H9 (cell line): ENCODE data around the gene OGDH. TPM values are rescaled to one million over a fixed set of nuclear protein-coding genes. Genes with fewer than 3 reads are reported as not detected.

ENCODE experiments used
- DNase-seq: peaks from one replicate; pipeline ENCODE4 v3.0.0-alpha.2; 2017
- H2AFZ ChIP-seq: one replicate; pipeline ENCODE4 v1.6.1; 2013; ENCODE audit warnings: mild to moderate bottlenecking, low read length, control low read depth, moderate library complexity
- H2AK5ac ChIP-seq: 2 replicates; pipeline ENCODE4 v1.6.1; 2013; ENCODE audit warnings: low read length, control low read depth, mixed read lengths; ENCODE audit not compliant: insufficient read length
- H2BK120ac ChIP-seq: one replicate; pipeline ENCODE4 v1.6.1; 2013; ENCODE audit warnings: low read depth, mild to moderate bottlenecking, low read length, control low read depth, inconsistent platforms; ENCODE audit not compliant: poor library complexity, severe bottlenecking
- H2BK12ac ChIP-seq: 2 replicates; pipeline ENCODE4 v1.6.1; 2013; ENCODE audit warnings: low read length, control low read depth, mixed read lengths, low read depth; ENCODE audit not compliant: insufficient read length
- H2BK15ac ChIP-seq: 2 replicates; pipeline ENCODE4 v1.6.1; 2013; ENCODE audit warnings: low read depth, low read length, control low read depth
- H2BK20ac ChIP-seq: one replicate; pipeline ENCODE4 v1.6.1; 2013; ENCODE audit warnings: low read depth, mild to moderate bottlenecking, low read length, control low read depth, inconsistent platforms; ENCODE audit not compliant: poor library complexity, severe bottlenecking
- H2BK5ac ChIP-seq: 2 replicates; pipeline ENCODE4 v1.6.1; 2013; ENCODE audit warnings: low read length, control low read depth, mixed read lengths; ENCODE audit not compliant: insufficient read length
- H3K14ac ChIP-seq: 2 replicates; pipeline ENCODE4 v1.6.1; 2013; ENCODE audit warnings: low read length, control low read depth; ENCODE audit not compliant: insufficient read depth
- H3K18ac ChIP-seq: 2 replicates; pipeline ENCODE4 v1.6.1; 2013; ENCODE audit warnings: low read depth, mild to moderate bottlenecking, mixed read lengths, low read length, control low read depth; ENCODE audit not compliant: insufficient read length
- H3K23ac ChIP-seq: 2 replicates; pipeline ENCODE4 v1.6.1; 2013; ENCODE audit warnings: low read length, control low read depth, mixed read lengths, low read depth; ENCODE audit not compliant: insufficient read length
- H3K23me2 ChIP-seq: 2 replicates; pipeline ENCODE4 v1.6.1; 2013; ENCODE audit warnings: low read depth, mild to moderate bottlenecking, mixed read lengths, low read length, control low read depth; ENCODE audit not compliant: insufficient read length, poor library complexity, severe bottlenecking
- H3K27ac ChIP-seq: 2 replicates; pipeline ENCODE4 v1.5.1; 2013; ENCODE audit warnings: low read length, control low read depth, mixed read lengths, low read depth; ENCODE audit not compliant: insufficient read length
- H3K27me3 ChIP-seq: 2 replicates; pipeline ENCODE4 v1.6.1; 2013; ENCODE audit warnings: low read length, control low read depth, inconsistent platforms; ENCODE audit not compliant: insufficient read depth
- H3K4ac ChIP-seq: 2 replicates; pipeline ENCODE4 v1.6.1; 2013; ENCODE audit warnings: low read depth, mild to moderate bottlenecking, control low read depth, inconsistent platforms, low read length, moderate library complexity
- H3K4me1 ChIP-seq: 2 replicates; pipeline ENCODE4 v1.6.1; 2013; ENCODE audit warnings: low read length, control low read depth, inconsistent platforms; ENCODE audit not compliant: insufficient read depth
- H3K4me2 ChIP-seq: 2 replicates; pipeline ENCODE4 v1.6.1; 2013; ENCODE audit warnings: low read length, control low read depth, mixed read lengths; ENCODE audit not compliant: insufficient read length, insufficient read depth
- H3K56ac ChIP-seq: 2 replicates; pipeline ENCODE4 v1.6.1; 2013; ENCODE audit warnings: low read depth, mild to moderate bottlenecking, mixed read lengths, low read length, control low read depth; ENCODE audit not compliant: insufficient read length
- H3K79me1 ChIP-seq: 2 replicates; pipeline ENCODE4 v1.6.1; 2013; ENCODE audit warnings: low read depth, mild to moderate bottlenecking, moderate library complexity, low read length, control low read depth, inconsistent platforms; ENCODE audit not compliant: insufficient read depth, poor library complexity, severe bottlenecking
- H3K79me2 ChIP-seq: 2 replicates; pipeline ENCODE4 v1.6.1; 2013; ENCODE audit warnings: low read length, control low read depth, inconsistent platforms; ENCODE audit not compliant: insufficient read depth
- H3K9ac ChIP-seq: 2 replicates; pipeline ENCODE4 v1.6.1; 2013; ENCODE audit warnings: low read length, control low read depth, mixed read lengths; ENCODE audit not compliant: insufficient read length; ENCODE audit errors: extremely low read depth
- H3K9me3 ChIP-seq: one replicate; pipeline ENCODE4 v1.6.1; 2013; ENCODE audit warnings: low read depth, low read length, inconsistent platforms; ENCODE audit not compliant: control insufficient read depth
- H3T11ph ChIP-seq: one replicate; pipeline ENCODE4 v1.6.1; 2013; ENCODE audit warnings: mild to moderate bottlenecking, low read length, control low read depth, inconsistent platforms
- H4K20me1 ChIP-seq: one replicate; pipeline ENCODE4 v1.6.1; 2013; ENCODE audit not compliant: control insufficient read depth, insufficient read length, insufficient read depth
- H4K5ac ChIP-seq: 2 replicates; pipeline ENCODE4 v1.6.1; 2013; ENCODE audit warnings: low read depth, mild to moderate bottlenecking, mixed read lengths, low read length, control low read depth; ENCODE audit not compliant: insufficient read length
- H4K8ac ChIP-seq: replicated peaks from 2 replicates; pipeline ENCODE4 v1.6.1; 2013; ENCODE audit warnings: low read length, control low read depth, mixed read lengths, low read depth; ENCODE audit not compliant: insufficient read length
- H4K91ac ChIP-seq: 2 replicates; pipeline ENCODE4 v1.6.1; 2013; ENCODE audit warnings: low read depth, mild to moderate bottlenecking, moderate library complexity, mixed read lengths, low read length, control low read depth; ENCODE audit not compliant: insufficient read length
- H3K27ac Mint-ChIP-seq, 3 experiments: 2 replicates in 2 of 3; 3 replicates in 1 of 3; pipeline ENCODE4 v1.8.0; 2020 to 2021; ENCODE audit warnings: mixed read lengths in 3 of 3, mild to moderate bottlenecking in 1 of 3, moderate library complexity in 1 of 3
- H3K27me3 Mint-ChIP-seq: 2 replicates; pipeline ENCODE4 v1.8.0; 2021; ENCODE audit warnings: low read depth, mild to moderate bottlenecking, moderate library complexity, mixed read lengths
- H3K36me3 Mint-ChIP-seq, 3 experiments: 2 replicates in 2 of 3; 3 replicates in 1 of 3; pipeline ENCODE4 v1.8.0; 2020 to 2021; ENCODE audit warnings: low read depth in 3 of 3, mixed read lengths in 3 of 3; ENCODE audit not compliant: insufficient read depth in 1 of 3
- H3K4me1 Mint-ChIP-seq, 2 experiments: 2 replicates each; pipeline ENCODE4 v1.8.0; 2020; ENCODE audit warnings: mixed read lengths in 2 of 2
- H3K4me3 Mint-ChIP-seq, 2 experiments: 2 replicates in 1 of 2; 3 replicates in 1 of 2; pipeline ENCODE4 v1.8.0; 2020 to 2021; ENCODE audit warnings: mild to moderate bottlenecking in 2 of 2, mixed read lengths in 2 of 2, moderate library complexity in 1 of 2
- H3K9me3 Mint-ChIP-seq, 2 experiments: 2 replicates in 1 of 2; 3 replicates in 1 of 2; pipeline ENCODE4 v1.8.0; 2020; ENCODE audit warnings: mild to moderate bottlenecking in 2 of 2, mixed read lengths in 2 of 2, moderate library complexity in 1 of 2
- CTCF ChIP-seq: fragments of 200-600 bp; sonication (generic); conservative IDR thresholded peaks from 3 replicates; pipeline ENCODE4 v1.8.0; 2021; ENCODE audit warnings: antibody characterized with exemption, mild to moderate bottlenecking
- WGBS: extraction: QIAGEN DNeasy Blood & Tissue Kit; methylation state at CpG from one replicate; pipeline ENCODE4 v1.1.7; 2013; ENCODE audit warnings: missing lambda C conversion rate, low lambda C conversion rate, mixed read lengths; ENCODE audit not compliant: insufficient read length; ENCODE audit errors: extremely low coverage; 5-methylcytosine and 5-hydroxymethylcytosine counted together
- total RNA-seq: library from RNA; stranded (reverse); gene quantifications from 2 replicates; pipeline ENCODE4 v1.2.1, GENCODE V29; 2021

OGDH gene
- total RNA-seq, 1 experiment from 2014 or later = 77.3 TPM

- H3K27me3 ChIP-seq = no peaks in the 10 kb centered on the region
- no peak overlapping the region for H3K27ac Mint-ChIP-seq
- H3K27ac ChIP-seq = no peak overlapping the region
- no peak overlapping the region for H4K5ac ChIP-seq
- H3K18ac ChIP-seq = no peak overlapping the region
- H4K8ac ChIP-seq = no peak overlapping the region
- WGBS = no CpG with 5 or more reads among the region's 6 CpGs
- no peak overlapping the region for H4K91ac ChIP-seq
- peak; percentile 63 for TF ChIP-seq CTCF
- no peak overlapping the region for H2AFZ ChIP-seq
- no peak overlapping the region for H3K4ac ChIP-seq
- no peaks in the 10 kb centered on the region; the same call in 1 of the 2 replicates for H3K4me1 ChIP-seq
- H3K27me3 Mint-ChIP-seq = peaks cover 1% of the 10 kb centered on the region
- H3K23ac ChIP-seq = no peak overlapping the region
- no peaks in the 10 kb centered on the region for H3K9me3 ChIP-seq
- no peaks in the 10 kb centered on the region for H3K23me2 ChIP-seq
- H3K4me3 Mint-ChIP-seq = peak overlapping the region in 1 of 2 experiments; percentile 32; a peak in 2 of 5 replicates
- no peaks in the 10 kb centered on the region for H3K9me3 Mint-ChIP-seq
- no peak overlapping the region for H2BK5ac ChIP-seq
- H2BK15ac ChIP-seq = no peak overlapping the region
- no peak overlapping the region for H3T11ph ChIP-seq
- no peak overlapping the region for H3K14ac ChIP-seq
- H3K79me1 ChIP-seq = no peaks in the 10 kb centered on the region
- no peak overlapping the region for H2BK120ac ChIP-seq
- peaks cover under 1% of the 10 kb centered on the region in 2 experiments; a peak in 1 of 4 replicates for H3K4me1 Mint-ChIP-seq
- H2BK20ac ChIP-seq = no peak overlapping the region
- no peak overlapping the region for H3K56ac ChIP-seq
- DNase-seq = no peak
- no peaks in the 10 kb centered on the region for H3K79me2 ChIP-seq
- H3K9ac ChIP-seq = no peak overlapping the region
- no peak overlapping the region for H2BK12ac ChIP-seq
- H2AK5ac ChIP-seq = no peak overlapping the region
- H4K20me1 ChIP-seq = no peaks in the 10 kb centered on the region
- H3K36me3 Mint-ChIP-seq = no peaks in the 10 kb centered on the region
- H3K4me2 ChIP-seq = no peak overlapping the region
Observed at GRCh38 chr7:44587843-44588711, 18.4 kb upstream of the OGDH start.
